ENCODE data around the gene SLC36A4. TPM values are rescaled to one million over a fixed set of nuclear protein-coding genes. Genes with fewer than 3 reads are reported as not detected.
"Not testable (repeated sequence)": the region's sequence is repeated elsewhere in the genome, so short reads cannot be mapped to it uniquely, and the experiment has no call there.

Gene SLC36A4
- total RNA-seq, 1 donor from 2014 or later = 7.3 TPM

DNA sequence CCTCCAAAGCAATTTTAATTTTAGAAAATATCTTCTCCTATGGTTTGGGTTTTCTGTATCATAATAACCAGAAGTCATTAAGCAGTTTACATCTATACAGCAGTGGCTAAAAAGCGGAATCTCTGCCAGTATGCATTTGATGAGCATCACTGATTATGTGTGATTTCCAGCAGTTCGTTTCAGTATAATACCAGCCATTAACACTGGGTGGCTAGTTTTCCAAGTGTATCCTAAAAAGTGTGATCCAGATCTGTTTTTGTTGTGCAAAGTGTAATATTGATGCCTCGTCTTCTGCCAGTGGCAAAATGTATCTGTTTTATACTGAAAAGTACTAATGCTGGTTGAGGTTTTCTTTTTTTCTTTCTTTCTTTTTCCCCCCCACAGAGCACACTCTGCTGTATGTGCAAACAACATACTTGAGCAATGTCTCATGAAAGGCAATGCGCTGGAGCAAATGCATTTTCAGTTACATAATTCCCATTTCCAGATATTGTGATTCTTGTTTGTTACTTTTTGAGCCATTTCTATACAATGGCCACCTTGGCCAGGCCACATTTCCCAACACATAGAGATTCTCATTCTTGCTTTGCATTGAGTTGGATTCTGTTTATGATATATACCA lies 64.2 kb downstream of the SLC36A4 start:
- DNase-seq (ENCODE audit: low spot score) = no peak
- intact Hi-C loops (cut with DNase I) = no loop called here

GRCh38 chr11:93132836-93133235 lies 65.0 kb downstream of the SLC36A4 start:
- intact Hi-C loops (cut with DNase I) = no loop called here
- DNase-seq (ENCODE audit: low spot score) = no peak

DNA sequence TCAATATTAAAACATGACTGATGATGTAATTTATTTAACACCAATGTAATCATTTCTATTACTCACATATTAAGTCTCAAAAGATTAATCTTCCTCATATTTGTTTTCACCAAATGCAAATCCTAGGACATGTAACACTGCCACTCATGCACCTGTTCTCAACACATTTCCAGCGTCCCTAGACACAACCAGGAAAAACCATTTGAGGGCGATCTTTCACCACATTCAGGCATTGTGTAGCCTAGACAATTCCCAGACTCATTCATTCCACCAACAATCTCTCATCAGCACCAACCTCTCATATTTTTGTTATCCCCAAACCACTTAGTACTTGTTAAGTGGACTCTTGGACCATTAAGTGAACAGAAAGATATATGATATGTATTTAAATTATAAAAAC lies 66.1 kb downstream of the SLC36A4 start:
- intact Hi-C loops (cut with DNase I) = no loop called here
- DNase-seq (ENCODE audit: low spot score) = no peak

- intact Hi-C loops (cut with DNase I) = no loop called here
- no peak for DNase-seq (ENCODE audit: low spot score)
Observed at GRCh38 chr11:93128574-93128973, 69.2 kb downstream of the SLC36A4 start.

DNA sequence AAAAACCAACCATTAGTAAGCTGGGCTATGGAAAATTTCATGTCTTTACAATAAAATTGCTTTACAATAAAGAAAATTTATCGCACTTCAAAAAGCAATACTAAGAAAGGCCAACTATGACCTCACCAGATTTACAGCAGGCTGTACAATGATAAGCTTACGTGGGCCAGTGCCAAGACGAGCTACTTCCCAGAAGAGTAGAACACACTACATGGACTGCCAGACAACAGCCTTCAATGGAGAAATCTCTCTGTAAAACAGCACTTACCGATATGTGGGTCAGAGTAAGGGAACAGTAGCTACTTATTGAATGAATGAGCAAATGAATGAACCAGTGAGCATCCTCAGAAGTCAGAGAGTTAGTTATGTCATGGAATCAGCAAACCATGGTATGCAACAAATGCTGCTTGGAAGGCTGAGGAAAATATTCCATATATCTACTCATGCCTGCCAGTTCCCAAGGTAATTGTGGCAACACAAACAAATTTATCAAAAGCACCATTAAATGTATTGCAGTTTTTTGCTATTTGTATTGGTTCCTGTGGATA lies 74.4 kb downstream of the SLC36A4 start:
- intact Hi-C loops (cut with DNase I) = no loop called here
- DNase-seq (ENCODE audit: low spot score) = no peak

DNA sequence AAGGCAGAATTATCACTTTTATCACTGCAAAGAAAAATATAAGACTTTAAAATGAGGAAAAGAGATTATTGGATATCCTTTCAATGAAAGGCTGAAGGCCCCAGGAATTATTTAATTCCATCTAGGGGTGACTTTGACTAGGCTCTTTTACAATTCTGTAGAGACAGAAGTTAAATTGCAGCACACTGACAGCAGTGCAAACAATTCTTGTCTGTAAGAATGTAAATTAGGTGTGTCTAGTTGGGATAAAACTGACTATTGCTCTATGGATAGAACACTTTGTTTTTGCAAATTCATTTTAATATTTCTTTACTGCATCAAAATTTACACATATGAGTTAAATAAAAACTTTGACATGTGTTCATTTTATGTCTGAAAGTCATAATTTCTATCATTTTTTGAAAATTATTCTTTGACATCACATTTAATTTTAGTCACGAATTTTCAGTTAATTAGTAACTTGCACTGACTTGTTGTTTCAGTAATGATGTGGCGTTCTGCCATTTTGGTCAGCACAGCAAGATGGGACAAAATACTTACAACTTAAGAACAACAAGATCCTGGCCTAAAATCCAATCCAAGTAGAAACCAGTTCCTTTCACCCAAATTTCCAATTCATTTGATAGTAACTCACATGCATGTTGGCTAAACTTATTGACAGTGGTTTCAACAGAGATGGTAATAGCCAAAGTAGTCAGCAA lies 75.1 kb downstream of the SLC36A4 start:
- intact Hi-C loops (cut with DNase I) = no loop called here
- no peak for DNase-seq (ENCODE audit: low spot score)

DNA sequence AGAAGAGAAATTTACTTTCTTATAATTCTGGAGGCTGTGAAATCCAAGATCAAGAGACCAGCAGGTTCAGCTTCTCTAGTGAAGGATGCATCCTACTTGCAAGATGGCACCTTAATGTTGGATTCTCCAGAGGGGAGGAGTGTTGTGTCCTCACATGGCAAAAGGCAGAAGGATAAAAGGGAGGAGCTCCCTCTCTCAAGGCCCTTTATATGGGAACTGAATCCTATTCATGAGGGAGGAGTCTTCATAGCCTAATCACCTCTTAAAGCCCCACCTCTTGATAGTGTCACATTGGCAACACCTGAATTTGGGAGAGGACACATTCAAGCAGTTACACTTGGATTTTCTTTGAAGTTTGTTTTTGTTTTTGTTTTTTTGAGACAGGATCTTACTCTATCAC lies 79.5 kb downstream of the SLC36A4 start:
- DNase-seq (ENCODE audit: low spot score) = no peak

GRCh38 chr11:93117565-93117964 lies 80.2 kb downstream of the SLC36A4 start:
- DNase-seq (ENCODE audit: low spot score) = no peak
- intact Hi-C loops (cut with DNase I) = no loop called here

More for the DNA sequence above, 79.5 kb downstream of the SLC36A4 start:
- intact Hi-C loops (cut with DNase I) = no loop called here

DNA sequence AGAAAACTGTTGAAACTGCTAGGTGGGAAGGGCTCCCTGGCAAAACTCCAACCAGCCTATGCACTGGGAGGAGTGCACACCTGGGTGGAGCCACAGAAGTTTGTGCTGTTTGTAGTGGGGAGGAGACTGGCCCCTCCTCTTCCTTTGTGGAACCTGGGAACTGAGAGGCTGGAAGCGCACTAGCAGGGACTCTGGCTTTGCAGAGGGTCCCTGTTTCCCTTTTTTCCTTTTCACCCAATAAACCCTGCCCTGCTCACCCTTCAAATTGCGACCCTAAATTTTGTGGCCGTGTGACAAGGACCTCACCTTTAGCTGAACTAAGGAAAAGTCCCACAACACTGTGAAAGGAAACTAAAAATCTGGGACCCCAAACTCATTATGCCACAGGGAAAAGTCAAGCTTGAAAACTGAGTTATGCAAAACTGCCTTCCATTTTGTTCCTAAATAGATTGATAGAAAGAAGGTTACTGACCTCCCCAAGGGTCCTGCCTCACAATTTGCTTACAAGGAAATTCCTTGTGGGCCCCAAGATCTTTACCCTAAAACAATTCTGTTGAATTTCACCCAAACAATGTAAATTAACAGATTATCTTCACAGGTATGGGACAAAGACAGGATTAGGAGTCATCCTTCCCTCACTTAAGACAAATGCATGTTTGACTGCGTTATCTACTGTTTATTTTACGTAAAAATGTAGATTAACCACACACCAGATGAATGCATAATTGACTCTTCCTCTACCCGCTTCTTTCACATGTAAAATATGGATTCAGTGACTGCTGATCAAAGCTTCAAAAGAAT lies 81.0 kb downstream of the SLC36A4 start:
- intact Hi-C loops (cut with DNase I) = no loop called here
- DNase-seq (ENCODE audit: low spot score) = no peak

- intact Hi-C loops (cut with DNase I) = no loop called here
- DNase-seq (ENCODE audit: low spot score) = no peak
Observed at GRCh38 chr11:93114304-93114703, 83.5 kb downstream of the SLC36A4 start.

DNA sequence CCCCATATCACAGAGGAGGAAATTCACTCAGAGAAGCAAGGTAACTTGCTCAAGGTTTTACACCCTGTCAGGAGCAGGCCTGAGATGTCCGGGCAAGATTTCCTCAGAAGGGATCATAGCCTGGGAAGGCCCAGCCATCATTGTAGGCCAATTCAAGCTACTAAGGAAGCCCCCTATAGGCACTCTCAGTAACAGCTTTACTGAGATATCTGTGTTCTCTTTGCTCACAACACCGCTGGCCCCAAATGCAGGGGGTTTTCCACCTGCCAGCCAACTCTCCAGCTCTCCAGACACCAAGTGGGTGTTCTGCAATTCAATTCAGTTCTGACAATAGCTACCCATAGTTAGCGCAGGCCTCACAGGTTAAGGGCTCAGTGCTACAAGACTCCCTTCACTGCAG lies 84.0 kb downstream of the SLC36A4 start:
- intact Hi-C loops (cut with DNase I) = no loop called here
- DNase-seq (ENCODE audit: low spot score) = no peak

DNA sequence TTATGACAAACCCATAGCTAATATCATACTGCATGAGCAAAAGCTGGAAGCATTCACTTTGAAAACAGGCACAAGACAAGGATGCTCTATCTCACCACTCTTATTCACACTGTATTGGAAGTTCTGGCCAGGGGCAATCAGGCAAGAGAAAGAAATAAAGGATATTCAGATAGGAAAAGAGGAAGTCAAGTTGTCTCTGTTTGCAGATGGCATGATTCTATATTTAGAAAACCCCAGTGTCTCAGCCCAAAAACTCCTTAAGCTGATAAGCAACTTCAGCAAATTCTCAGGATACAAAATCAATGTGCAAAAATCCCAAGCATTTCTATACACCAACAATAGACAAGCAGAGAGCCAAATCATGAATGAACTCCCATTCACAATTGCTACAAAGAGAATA lies 86.6 kb downstream of the SLC36A4 start:
- DNase-seq (ENCODE audit: low spot score); intact Hi-C loops (cut with DNase I): not testable (repeated sequence)

DNA sequence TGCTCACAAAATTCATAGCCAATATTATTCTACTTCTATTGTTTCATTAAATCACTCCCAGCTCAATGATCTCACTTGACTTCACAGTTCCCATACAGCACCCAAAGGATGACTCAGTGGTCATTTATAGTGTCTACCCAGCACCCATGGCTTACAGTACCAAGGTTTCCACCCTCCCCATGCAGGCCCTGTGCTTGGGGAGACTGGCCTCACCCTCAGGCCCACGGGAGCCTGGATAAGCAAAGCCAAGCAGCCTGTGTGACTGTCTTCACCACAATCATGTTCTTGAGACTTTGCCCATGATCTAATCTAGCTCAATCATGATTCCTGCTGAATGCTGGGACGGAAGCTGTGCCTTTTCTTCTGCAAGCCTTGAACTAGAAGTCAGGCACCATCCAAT lies 97.6 kb downstream of the SLC36A4 start:
- intact Hi-C loops (cut with DNase I) = no loop called here
- no peak for DNase-seq (ENCODE audit: low spot score)

- intact Hi-C loops (cut with DNase I) = no loop called here
- no peak for DNase-seq (ENCODE audit: low spot score)
Observed at GRCh38 chr11:93099806-93100205, 98.0 kb downstream of the SLC36A4 start.

Other genes with a start within 250 kb of the SLC36A4 start
- gene MTNR1B, start 228.3 kb downstream of the SLC36A4 start, total RNA-seq = not detected
- not detected for gene DEUP1, start 132.8 kb upstream of the SLC36A4 start, total RNA-seq

Measured in cardiac septum (tissue), 1 donor.